ENCODE results near the gene MYH11. TPM values are rescaled to one million over a fixed set of nuclear protein-coding genes. Genes with fewer than 3 reads are reported as not detected.
"Not testable (repeated sequence)": the region's sequence is repeated elsewhere in the genome, so short reads cannot be mapped to it uniquely, and the experiment has no call there.

Gene MYH11
- total RNA-seq, 1 donor from 2014 or later = 694 TPM

GRCh38 chr16:15849209-15849981 lies 7.4 kb downstream of the MYH11 start:
- Histone ChIP-seq H3K36me3 (peaks cover 16 to 22% of the 10 kb centered on the region in 2 donors), H3K27ac (peak overlapping the region; percentile 88 to 90), H3K9me3 (no peaks in the 10 kb centered on the region), H3K4me1 (peaks cover 0 to 48% of the 10 kb centered on the region in 2 donors), H3K27me3 (no peaks in the 10 kb centered on the region), H3K4me3 (peak overlapping the region; percentile 2 to 92)
- TF ChIP-seq CTCF (IDR thresholded peaks at IDR 0.05) = no peak
- intact Hi-C loops (cut with DNase I) = no loop called here
- DNase-seq (ENCODE audit: low spot score in 2 of 2) = no peak

- DNase-seq (ENCODE audit: low spot score in 2 of 2) = no peak
- H3K9me3 ChIP-seq = no peaks in the 10 kb centered on the region
- H3K27ac ChIP-seq = peak overlapping the region; percentile 88 to 90
Measured at GRCh38 chr16:15847611-15848175, 9.1 kb downstream of the MYH11 start.

GRCh38 chr16:15846510-15846909 lies 10.3 kb downstream of the MYH11 start:
- no peak for TF ChIP-seq CTCF (IDR thresholded peaks at IDR 0.05)
- DNase-seq (ENCODE audit: low spot score in 2 of 2) = no peak
- Histone ChIP-seq H3K4me3 (peak overlapping the region in 1 of 2 donors; percentile 92), H3K27ac (peak overlapping the region; percentile 88 to 90), H3K9me3 (no peaks in the 10 kb centered on the region), H3K36me3 (peaks cover 22 to 27% of the 10 kb centered on the region in 2 donors), H3K4me1 (peaks cover 12 to 56% of the 10 kb centered on the region in 2 donors), H3K27me3 (no peaks in the 10 kb centered on the region)
- intact Hi-C loops (cut with DNase I) = no loop called here

More at GRCh38 chr16:15847611-15848175, 9.1 kb downstream of the MYH11 start:
- TF ChIP-seq CTCF (IDR thresholded peaks at IDR 0.05) = no peak
- Histone ChIP-seq H3K4me1 (peaks cover 3 to 56% of the 10 kb centered on the region in 2 donors), H3K36me3 (peaks cover 16 to 22% of the 10 kb centered on the region in 2 donors), H3K4me3 (peak overlapping the region in 1 of 2 donors; percentile 92), H3K27me3 (no peaks in the 10 kb centered on the region)
- intact Hi-C loops (cut with DNase I) = no loop called here

GRCh38 chr16:15843635-15844279 lies 13.1 kb downstream of the MYH11 start:
- Histone ChIP-seq H3K27ac (peak overlapping the region; percentile 88 to 90), H3K9me3 (no peaks in the 10 kb centered on the region), H3K4me1 (peaks cover 22 to 57% of the 10 kb centered on the region in 2 donors), H3K36me3 (peaks cover 14 to 34% of the 10 kb centered on the region in 2 donors), H3K27me3 (no peaks in the 10 kb centered on the region), H3K4me3 (peak overlapping the region in 1 of 2 donors; percentile 38)
- intact Hi-C loops (cut with DNase I) = no loop called here
- DNase-seq (ENCODE audit: low spot score in 2 of 2) = no peak
- no peak for TF ChIP-seq CTCF (IDR thresholded peaks at IDR 0.05)

- Histone ChIP-seq H3K27ac (peak overlapping the region; percentile 77 to 90), H3K4me1 (peaks cover 35 to 62% of the 10 kb centered on the region in 2 donors), H3K36me3 (peaks cover 40 to 50% of the 10 kb centered on the region in 2 donors)
- H3K4me3 ChIP-seq; H3K9me3 ChIP-seq; H3K27me3 ChIP-seq; DNase-seq (ENCODE audit: low spot score in 2 of 2); intact Hi-C loops (cut with DNase I): not testable (repeated sequence)
Measured at GRCh38 chr16:15839204-15839603, 17.6 kb downstream of the MYH11 start.

GRCh38 chr16:15837761-15838160 lies 19.1 kb downstream of the MYH11 start:
- peaks cover 34 to 63% of the 10 kb centered on the region in 2 donors for H3K4me1 ChIP-seq
- H3K27me3 ChIP-seq = no peaks in the 10 kb centered on the region
- peak overlapping the region in 1 of 2 donors; percentile 4 for H3K4me3 ChIP-seq
- no peak for DNase-seq (ENCODE audit: low spot score in 2 of 2)
- no peak for TF ChIP-seq CTCF (IDR thresholded peaks at IDR 0.05)
- peaks cover 48 to 54% of the 10 kb centered on the region in 2 donors for H3K36me3 ChIP-seq
- H3K9me3 ChIP-seq = no peaks in the 10 kb centered on the region
- H3K27ac ChIP-seq = peak overlapping the region; percentile 77 to 90
- intact Hi-C loops (cut with DNase I) = no loop called here
